ENCODE results near the gene RETREG2. TPM values are rescaled to one million over a fixed set of nuclear protein-coding genes. Genes with fewer than 3 reads are reported as not detected.

RETREG2 gene
- total RNA-seq, 1 experiment from 2014 or later, result 46.7 TPM

DNA sequence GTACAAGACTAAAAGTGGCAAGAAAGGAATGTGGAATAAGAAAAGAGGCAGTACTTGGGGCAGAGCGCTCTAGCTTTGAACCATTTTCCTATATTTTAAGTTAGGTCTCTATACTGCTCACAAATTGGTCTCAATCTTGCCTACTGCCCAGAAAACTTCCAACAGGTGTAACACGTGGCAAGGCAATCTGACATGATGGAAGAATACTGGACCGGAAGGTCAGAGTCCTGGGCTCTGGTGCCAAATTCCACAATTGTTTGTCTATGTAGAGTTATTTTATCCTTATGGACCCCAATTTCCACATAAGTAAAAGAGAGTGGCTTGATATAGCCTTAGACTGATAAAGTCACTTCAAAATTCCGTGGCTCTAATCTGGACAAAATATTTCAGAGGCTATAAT is 46.3 kb upstream of the RETREG2 start:
- Histone ChIP-seq H3K79me1 (ENCODE audit: insufficient read depth, low read depth, low read length, poor library complexity, severe bottlenecking) (no peaks in the 10 kb centered on the region), H3K27ac (ENCODE audit: insufficient read length, low read depth, low read length) (no peak overlapping the region), H2BK15ac (ENCODE audit: low read depth, low read length) (no peak overlapping the region), H3K18ac (ENCODE audit: insufficient read length, low read depth, low read length) (no peak overlapping the region), H3K4me1 (ENCODE audit: insufficient read depth, low read length) (peaks cover 2% of the 10 kb centered on the region; the same call in 1 of the 2 replicates), H3K9me3 (ENCODE audit: control insufficient read depth, low read depth, low read length) (no peaks in the 10 kb centered on the region), H4K91ac (ENCODE audit: insufficient read length, low read depth, low read length) (no peak overlapping the region), H2BK20ac (ENCODE audit: low read depth, low read length, poor library complexity, severe bottlenecking) (no peak overlapping the region), H3K4ac (ENCODE audit: low read depth, low read length) (no peak overlapping the region), H3K56ac (ENCODE audit: insufficient read length, low read depth, low read length) (no peak overlapping the region), H2BK5ac (ENCODE audit: insufficient read length, low read length) (no peak overlapping the region), H2AK5ac (ENCODE audit: insufficient read length, low read length) (no peak overlapping the region), H3K9ac (ENCODE audit: extremely low read depth, insufficient read length, low read length) (no peak overlapping the region), H3K4me2 (ENCODE audit: insufficient read depth, insufficient read length, low read length) (no peak overlapping the region), H3K27me3 (ENCODE audit: insufficient read depth, low read length) (no peaks in the 10 kb centered on the region), H3K23me2 (ENCODE audit: insufficient read length, low read depth, low read length, poor library complexity, severe bottlenecking) (no peaks in the 10 kb centered on the region), H4K8ac (replicated peaks; ENCODE audit: insufficient read length, low read depth, low read length) (no peak overlapping the region), H4K5ac (ENCODE audit: insufficient read length, low read depth, low read length) (no peak overlapping the region), H4K20me1 (ENCODE audit: control insufficient read depth, insufficient read depth, insufficient read length) (no peaks in the 10 kb centered on the region), H2BK12ac (ENCODE audit: insufficient read length, low read depth, low read length) (no peak overlapping the region), H2AFZ (ENCODE audit: low read length) (no peak overlapping the region), H3T11ph (ENCODE audit: low read length) (no peak overlapping the region), H3K79me2 (ENCODE audit: insufficient read depth, low read length) (no peaks in the 10 kb centered on the region), H2BK120ac (ENCODE audit: low read depth, low read length, poor library complexity, severe bottlenecking) (no peak overlapping the region), H3K23ac (ENCODE audit: insufficient read length, low read depth, low read length) (no peak overlapping the region), H3K14ac (ENCODE audit: insufficient read depth, low read length) (no peak overlapping the region)
- Mint-ChIP-seq H3K36me3 (ENCODE audit: insufficient read depth in 1 of 3, low read depth in 3 of 3) (no peaks in the 10 kb centered on the region), H3K27me3 (ENCODE audit: low read depth) (no peaks in the 10 kb centered on the region), H3K9me3 (no peaks in the 10 kb centered on the region), H3K27ac (no peak overlapping the region), H3K4me3 (no peak overlapping the region), H3K4me1 (peaks cover 0 to 4% of the 10 kb centered on the region in 2 experiments; a peak in 2 of 4 replicates)
- no CpG with 5 or more reads among the region's 4 CpGs for WGBS (ENCODE audit: extremely low coverage, insufficient read length, low lambda C conversion rate)
- DNase-seq, result no peak
- TF ChIP-seq, protein P1, sequence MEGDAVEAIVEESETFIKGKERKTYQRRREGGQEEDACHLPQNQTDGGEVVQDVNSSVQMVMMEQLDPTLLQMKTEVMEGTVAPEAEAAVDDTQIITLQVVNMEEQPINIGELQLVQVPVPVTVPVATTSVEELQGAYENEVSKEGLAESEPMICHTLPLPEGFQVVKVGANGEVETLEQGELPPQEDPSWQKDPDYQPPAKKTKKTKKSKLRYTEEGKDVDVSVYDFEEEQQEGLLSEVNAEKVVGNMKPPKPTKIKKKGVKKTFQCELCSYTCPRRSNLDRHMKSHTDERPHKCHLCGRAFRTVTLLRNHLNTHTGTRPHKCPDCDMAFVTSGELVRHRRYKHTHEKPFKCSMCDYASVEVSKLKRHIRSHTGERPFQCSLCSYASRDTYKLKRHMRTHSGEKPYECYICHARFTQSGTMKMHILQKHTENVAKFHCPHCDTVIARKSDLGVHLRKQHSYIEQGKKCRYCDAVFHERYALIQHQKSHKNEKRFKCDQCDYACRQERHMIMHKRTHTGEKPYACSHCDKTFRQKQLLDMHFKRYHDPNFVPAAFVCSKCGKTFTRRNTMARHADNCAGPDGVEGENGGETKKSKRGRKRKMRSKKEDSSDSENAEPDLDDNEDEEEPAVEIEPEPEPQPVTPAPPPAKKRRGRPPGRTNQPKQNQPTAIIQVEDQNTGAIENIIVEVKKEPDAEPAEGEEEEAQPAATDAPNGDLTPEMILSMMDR (conservative IDR thresholded peaks at IDR 0.05), result no peak
